22Rv1 (cell line): ENCODE data around the gene FILIP1.
"Not testable (repeated sequence)": the region's sequence is repeated elsewhere in the genome, so short reads cannot be mapped to it uniquely, and the experiment has no call there.

Experiments used
- H3K27ac ChIP-seq: fragments of 450-650 bp; 2 replicates; pipeline ENCODE4 v1.5.1; 2017
- ZFX ChIP-seq: fragments of 450-650 bp; IDR thresholded peaks from 2 replicates; pipeline ENCODE4 v1.6.1; 2017; ENCODE audit warnings: antibody characterized with exemption, borderline replicate concordance
- TF ChIP-seq, protein P1 (sequence below): fragments of 450-650 bp; IDR thresholded peaks from 2 replicates; pipeline ENCODE4 v1.5.1; 2017; ENCODE audit warnings: mild to moderate bottlenecking

FILIP1 gene

DNA sequence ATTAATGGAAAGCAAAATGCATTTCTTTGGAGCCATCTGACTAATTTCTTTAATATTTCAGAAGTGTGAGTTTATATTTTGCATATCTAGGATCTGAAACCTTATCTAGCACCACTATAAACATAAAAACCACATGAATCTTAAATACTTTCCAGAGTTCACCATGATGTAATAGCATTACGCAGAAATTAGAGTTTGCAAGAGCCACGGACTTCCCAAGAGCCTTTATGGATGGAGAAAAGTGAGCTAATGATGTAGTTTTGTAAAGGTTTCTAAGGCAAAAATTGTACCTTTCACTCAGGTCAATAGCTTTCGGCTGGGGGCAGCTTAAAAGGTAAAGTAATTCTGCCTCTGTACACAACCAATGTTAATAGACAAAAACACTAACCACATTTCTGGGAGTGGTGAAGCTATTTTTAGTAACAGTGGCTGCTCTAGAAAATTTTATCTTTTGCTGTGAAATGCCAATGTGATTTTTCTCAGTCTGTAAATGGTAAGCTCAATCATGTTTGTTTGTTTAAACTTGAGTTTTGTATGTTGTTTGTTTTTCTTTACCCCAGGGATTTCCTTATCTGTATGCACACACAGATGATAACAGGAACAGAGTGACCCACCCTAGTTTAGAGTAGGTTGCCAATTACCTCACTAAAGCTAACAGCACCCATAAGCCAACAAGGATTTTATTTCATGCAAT is 80.5 kb downstream of the FILIP1 start:
- TF ChIP-seq, protein P1, sequence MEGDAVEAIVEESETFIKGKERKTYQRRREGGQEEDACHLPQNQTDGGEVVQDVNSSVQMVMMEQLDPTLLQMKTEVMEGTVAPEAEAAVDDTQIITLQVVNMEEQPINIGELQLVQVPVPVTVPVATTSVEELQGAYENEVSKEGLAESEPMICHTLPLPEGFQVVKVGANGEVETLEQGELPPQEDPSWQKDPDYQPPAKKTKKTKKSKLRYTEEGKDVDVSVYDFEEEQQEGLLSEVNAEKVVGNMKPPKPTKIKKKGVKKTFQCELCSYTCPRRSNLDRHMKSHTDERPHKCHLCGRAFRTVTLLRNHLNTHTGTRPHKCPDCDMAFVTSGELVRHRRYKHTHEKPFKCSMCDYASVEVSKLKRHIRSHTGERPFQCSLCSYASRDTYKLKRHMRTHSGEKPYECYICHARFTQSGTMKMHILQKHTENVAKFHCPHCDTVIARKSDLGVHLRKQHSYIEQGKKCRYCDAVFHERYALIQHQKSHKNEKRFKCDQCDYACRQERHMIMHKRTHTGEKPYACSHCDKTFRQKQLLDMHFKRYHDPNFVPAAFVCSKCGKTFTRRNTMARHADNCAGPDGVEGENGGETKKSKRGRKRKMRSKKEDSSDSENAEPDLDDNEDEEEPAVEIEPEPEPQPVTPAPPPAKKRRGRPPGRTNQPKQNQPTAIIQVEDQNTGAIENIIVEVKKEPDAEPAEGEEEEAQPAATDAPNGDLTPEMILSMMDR = no peak
- TF ChIP-seq ZFX = no peak

DNA sequence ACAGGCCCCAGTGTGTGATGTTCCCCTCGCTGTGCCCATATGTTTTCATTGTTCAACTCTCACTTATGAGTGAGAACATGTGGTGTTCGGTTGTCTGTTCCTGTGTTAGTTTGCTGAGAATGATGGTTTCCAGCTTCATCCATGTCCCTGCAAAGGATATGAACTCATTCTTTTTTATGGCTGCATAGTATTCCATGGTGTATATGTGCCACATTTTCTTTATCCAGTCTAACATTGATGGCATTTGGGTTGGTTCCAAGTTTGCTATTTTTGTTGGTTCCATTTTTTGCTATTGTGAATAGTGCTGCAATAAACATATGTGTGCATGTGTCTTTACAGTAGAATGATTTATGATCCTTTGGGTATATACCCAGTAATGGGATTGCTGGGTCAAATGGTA is 83.0 kb downstream of the FILIP1 start:
- not testable (repeated sequence) for H3K27ac ChIP-seq

More for the DNA sequence above, 80.5 kb downstream of the FILIP1 start:
- H3K27ac ChIP-seq = no peak overlapping the region

DNA sequence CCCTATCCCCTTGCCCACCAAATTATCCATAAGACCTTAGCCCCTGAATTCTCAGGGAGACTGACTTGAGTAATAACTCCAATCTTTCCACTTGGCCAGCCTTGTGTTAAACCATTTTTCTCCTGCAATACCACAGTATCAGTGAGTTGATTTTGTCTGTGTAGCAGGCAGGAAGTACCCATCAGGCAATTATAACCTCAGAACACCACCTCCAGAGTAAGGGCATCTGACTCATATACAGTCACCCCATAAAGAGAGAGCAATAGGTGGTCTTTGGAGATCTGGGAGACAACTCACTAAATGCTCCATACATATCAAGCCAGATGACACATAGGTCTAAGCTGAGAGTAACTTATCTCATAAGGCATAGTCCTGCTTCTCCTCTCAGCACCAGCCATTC is 83.7 kb downstream of the FILIP1 start:
- no peak overlapping the region for H3K27ac ChIP-seq
- no peak for TF ChIP-seq ZFX
- TF ChIP-seq, protein P1 = no peak

DNA sequence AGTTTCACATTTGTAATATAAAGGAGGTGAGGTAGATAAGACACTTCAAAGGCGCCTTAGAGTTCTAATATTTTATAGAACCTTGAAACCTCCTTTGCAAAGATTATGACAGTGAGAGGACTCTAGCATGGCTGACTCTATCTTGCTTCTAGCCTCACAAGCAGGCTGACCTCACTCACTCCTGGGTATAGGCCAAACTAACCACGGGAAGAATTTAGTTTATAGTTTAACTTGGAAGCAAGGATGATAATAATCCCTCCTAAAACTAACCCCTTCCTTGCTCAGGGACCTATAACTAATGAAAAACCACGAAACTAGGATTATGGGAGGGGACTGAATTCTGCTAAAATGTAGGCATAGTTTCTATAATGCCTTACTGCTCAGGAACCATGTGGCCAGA is 84.3 kb downstream of the FILIP1 start:
- H3K27ac ChIP-seq = no peak overlapping the region
- TF ChIP-seq, protein P1 = no peak
- TF ChIP-seq ZFX = no peak

DNA sequence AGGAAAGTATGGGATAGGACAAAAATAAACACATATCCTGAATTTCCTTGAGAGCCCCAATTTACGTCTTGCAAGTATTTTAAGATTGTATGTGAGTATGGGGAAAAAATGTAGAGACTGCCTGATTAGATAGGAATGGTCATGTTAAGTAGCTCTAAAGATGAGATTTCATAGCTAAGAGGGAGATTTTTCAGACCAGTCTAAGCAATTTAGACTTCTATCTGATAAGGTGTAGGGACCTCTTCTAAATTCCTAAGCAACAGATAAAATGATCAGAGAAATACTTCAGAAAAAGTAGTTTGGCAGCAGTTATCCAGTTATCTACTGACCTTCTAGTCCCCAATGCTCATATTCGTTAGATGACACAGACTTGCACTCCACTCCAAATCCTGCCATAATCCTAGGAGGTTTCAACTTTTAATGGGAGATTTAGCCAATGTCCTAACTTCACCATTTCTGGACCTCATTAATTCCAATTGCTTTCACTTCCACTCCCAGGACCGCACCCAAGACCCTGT is 90.0 kb downstream of the FILIP1 start:
- TF ChIP-seq ZFX = no peak
- TF ChIP-seq, protein P1 = no peak

DNA sequence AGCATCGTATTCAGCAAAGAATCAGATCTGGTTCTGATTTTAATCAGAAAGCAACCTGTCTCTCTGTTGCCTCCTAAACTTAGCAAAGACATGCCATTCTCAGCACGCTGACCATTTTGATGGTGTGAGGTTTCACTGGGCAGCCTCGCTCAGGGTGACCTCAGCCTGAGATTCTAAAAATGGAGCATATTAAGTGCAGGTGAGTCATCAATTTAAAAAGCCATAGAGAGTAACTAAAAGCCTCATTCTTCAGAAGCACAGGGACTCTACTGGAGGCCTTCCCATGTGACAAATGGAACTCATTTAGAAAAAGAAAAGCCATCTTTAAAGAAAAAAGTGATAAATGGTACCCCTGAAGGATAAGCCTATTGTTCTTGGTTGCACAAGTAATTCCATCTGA is 91.3 kb downstream of the FILIP1 start:
- TF ChIP-seq, protein P1 = no peak
- no peak for TF ChIP-seq ZFX
- no peak overlapping the region for H3K27ac ChIP-seq

More for the DNA sequence above, 90.0 kb downstream of the FILIP1 start:
- H3K27ac ChIP-seq = no peak overlapping the region

DNA sequence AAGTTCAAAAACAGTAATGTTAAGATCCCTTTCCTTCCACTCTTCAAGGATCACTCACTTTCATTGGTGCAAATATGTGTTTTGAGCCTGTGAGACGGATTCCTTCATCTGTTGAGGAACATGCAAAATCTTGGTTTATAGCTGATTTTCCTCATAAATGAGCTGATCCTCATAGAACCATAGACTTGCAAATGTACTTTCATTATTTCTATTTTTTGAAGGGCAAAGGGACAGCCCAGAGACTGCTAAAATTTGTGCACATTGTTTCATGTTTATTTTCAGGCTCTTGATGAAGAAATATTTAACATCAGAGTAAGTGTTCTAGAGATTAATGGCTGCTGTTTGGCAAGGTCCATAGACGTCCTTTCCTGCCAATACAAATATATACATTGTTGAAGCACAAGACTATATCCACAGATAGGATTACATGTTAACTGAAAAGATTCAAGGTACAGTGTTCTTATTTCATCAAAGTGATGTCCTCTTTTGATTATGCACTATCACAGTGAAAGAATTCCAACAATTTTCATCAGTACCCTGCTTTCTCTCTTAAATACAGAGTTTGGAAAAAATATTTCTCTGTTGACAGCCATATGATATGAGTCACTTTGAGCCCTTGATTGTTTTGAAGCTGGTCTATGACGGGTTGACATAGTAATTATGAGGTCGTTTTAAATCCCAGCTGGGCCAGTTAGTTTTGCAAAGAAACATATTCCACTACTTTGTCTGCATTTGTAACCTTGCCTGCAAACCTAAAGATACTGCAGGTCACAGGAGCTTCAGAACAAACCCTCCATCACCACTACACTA is 95.7 kb downstream of the FILIP1 start:
- H3K27ac ChIP-seq = no peak overlapping the region
- TF ChIP-seq ZFX = no peak
- TF ChIP-seq, protein P1 = no peak
